HL-60/S4 treated with retinoic acid at 250 ng/mL for 4 days and 3 days (cell line): ENCODE measurements around the gene PDIA3.
"Not testable (repeated sequence)": the region's sequence is repeated elsewhere in the genome, so short reads cannot be mapped to it uniquely, and the experiment has no call there.

ENCODE experiments used
- in situ Hi-C: fragments of 300-500 bp; cut with MboI; formaldehyde crosslinking; loops from 2 replicates; pipeline ENCODE4 v1.7.0; 2022; ENCODE audit warnings: low sequenced_read_pairs

PDIA3 gene

DNA sequence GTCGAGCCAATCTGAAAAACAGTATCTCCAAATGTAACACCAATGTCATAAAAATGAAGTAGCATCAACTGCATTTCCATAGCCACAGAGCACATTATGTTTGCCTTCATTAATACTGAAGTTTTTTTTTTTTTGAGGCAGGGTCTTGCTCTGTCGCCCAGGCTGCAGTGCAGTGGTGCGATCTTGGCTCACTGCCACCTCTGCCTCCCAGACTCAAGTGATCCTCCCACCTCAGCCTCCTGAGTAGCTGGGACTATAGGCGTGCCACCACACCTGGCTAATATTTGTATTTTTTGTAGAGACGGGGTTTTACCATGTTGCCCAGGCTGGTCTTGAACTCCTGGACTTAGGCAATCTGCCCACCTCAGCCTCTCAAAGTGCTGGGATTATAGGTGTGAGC, 68.8 kb downstream of the PDIA3 start:
- in situ Hi-C loops: not testable (repeated sequence)

DNA sequence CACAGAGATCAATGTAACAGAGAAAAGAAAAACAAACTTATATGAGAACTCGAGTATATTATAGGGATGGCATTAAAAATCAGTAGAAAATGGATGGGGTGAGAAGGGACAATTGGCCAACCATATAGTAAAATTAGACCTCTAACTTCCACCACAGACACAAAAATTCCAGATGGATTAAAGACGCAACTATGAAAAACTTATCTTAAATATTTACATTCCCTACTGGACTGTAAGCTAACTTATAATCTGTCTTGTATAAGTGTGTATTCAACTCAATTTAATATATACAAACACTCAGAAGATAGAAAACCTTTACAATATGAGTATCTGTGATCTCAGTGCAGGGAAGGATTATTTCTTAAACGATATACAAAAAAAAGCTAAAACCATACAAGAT, 75.3 kb downstream of the PDIA3 start:
- in situ Hi-C loops: no loop called here
